A673 (cell line): Measurements from ENCODE around the gene FKBP8. TPM values are rescaled to one million over a fixed set of nuclear protein-coding genes. Genes with fewer than 3 reads are reported as not detected.

Experiments used
- BruUV-seq: library from RNA; stranded (reverse); fragments of 400-500 nt; replicated peaks from 2 replicates; lab custom pipeline; 2021; lab: Mats Ljungman, UMichigan
- CTCF ChIA-PET: fragments of 300-600 bp; sonication (Branson Sonifier 250); formaldehyde crosslinking; loops from one replicate; lab custom pipeline; 2022; ENCODE audit warnings: antibody characterized with exemption; lab: Charles Lee
- POLR2A ChIA-PET: fragments of 300-600 bp; sonication (Branson Sonifier 250); formaldehyde crosslinking; loops from one replicate; lab custom pipeline; 2022; ENCODE audit warnings: antibody characterized with exemption; ENCODE audit not compliant: low non-redundant PET; lab: Charles Lee
- DNase-seq: peaks from one replicate; pipeline ENCODE4 v3.0.0-alpha.2; 2015; ENCODE audit warnings: low spot score
- H3K27ac ChIP-seq: fragments of 200-600 bp; sonication (generic); 2 replicates; pipeline ENCODE4 v1.5.1; 2016; ENCODE audit warnings: mixed run types, low read depth, mild to moderate bottlenecking, mixed read lengths, antibody characterized with exemption, low read length; ENCODE audit not compliant: poor library complexity, severe bottlenecking
- H3K27me3 ChIP-seq: fragments of 200-600 bp; sonication (generic); replicated peaks from 2 replicates; pipeline ENCODE4 v1.6.1; 2017; ENCODE audit warnings: mixed run types, low read depth, mild to moderate bottlenecking, mixed read lengths, antibody characterized with exemption, low read length; ENCODE audit not compliant: insufficient read depth, poor library complexity
- H3K36me3 ChIP-seq: fragments of 200-600 bp; sonication (generic); 2 replicates; pipeline ENCODE4 v1.6.1; 2016; ENCODE audit warnings: mixed run types, mild to moderate bottlenecking, mixed read lengths, antibody characterized with exemption, low read length; ENCODE audit not compliant: insufficient read depth, poor library complexity, severe bottlenecking
- H3K4me1 ChIP-seq: fragments of 200-600 bp; sonication (generic); 2 replicates; pipeline ENCODE4 v1.6.1; 2017; ENCODE audit warnings: mixed run types, mild to moderate bottlenecking, mixed read lengths, antibody characterized with exemption, low read length; ENCODE audit not compliant: insufficient read depth, poor library complexity, severe bottlenecking
- H3K4me3 ChIP-seq: fragments of 200-600 bp; sonication (generic); 2 replicates; pipeline ENCODE4 v1.5.1; 2016; ENCODE audit warnings: low read depth, mixed run types, mild to moderate bottlenecking, mixed read lengths, low read length; ENCODE audit not compliant: poor library complexity, severe bottlenecking
- H3K9me3 ChIP-seq: fragments of 200-600 bp; sonication (generic); 2 replicates; pipeline ENCODE4 v1.6.1; 2016; ENCODE audit warnings: mixed run types, low read depth, mild to moderate bottlenecking, mixed read lengths, antibody characterized with exemption, low read length; ENCODE audit not compliant: poor library complexity, severe bottlenecking
- CTCF ChIP-seq: fragments of 300-800, 200-600 bp; sonication (generic); conservative IDR thresholded peaks from 2 replicates; pipeline ENCODE4 v1.5.1; 2017; ENCODE audit warnings: low read depth, mild to moderate bottlenecking, antibody characterized with exemption, low read length, moderate library complexity, mixed read lengths
- EZH2 ChIP-seq: fragments of 200-600 bp; sonication (generic); IDR thresholded peaks from 2 replicates; pipeline ENCODE4 v1.6.1; 2017; ENCODE audit warnings: borderline replicate concordance, low read depth, mild to moderate bottlenecking, mixed read lengths, antibody characterized with exemption, low read length; ENCODE audit not compliant: poor library complexity, severe bottlenecking
- intact Hi-C: fragments of 100-400 bp; cut with micrococcal nuclease; formaldehyde crosslinking; loops from one replicate; pipeline ENCODE4 v1.10.0; 2022; ENCODE audit not compliant: unreplicated experiment
- total RNA-seq: library from RNA; stranded (reverse); gene quantifications from 2 replicates; pipeline ENCODE4 v1.2.3, GENCODE V29; 2021

FKBP8 gene
- total RNA-seq, 1 experiment from 2014 or later: 210 TPM

GRCh38 chr19:18502246-18502637, 41.1 kb downstream of the FKBP8 start:
- Histone ChIP-seq H3K27me3 (no peaks in the 10 kb centered on the region), H3K27ac (no peak overlapping the region), H3K4me3 (no peak overlapping the region), H3K36me3 (no peaks in the 10 kb centered on the region), H3K9me3 (no peaks in the 10 kb centered on the region), H3K4me1 (no peaks in the 10 kb centered on the region)
- POLR2A ChIA-PET: no interaction called here
- CTCF ChIA-PET: no interaction called here
- intact Hi-C loops: no loop called here
- DNase-seq: no peak
- TF ChIP-seq CTCF: no peak
- TF ChIP-seq EZH2: no peak
- BruUV-seq: no TSS peak

GRCh38 chr19:18501832-18502231, 41.5 kb downstream of the FKBP8 start:
- Histone ChIP-seq H3K27ac (no peak overlapping the region), H3K4me3 (no peak overlapping the region), H3K4me1 (no peaks in the 10 kb centered on the region), H3K36me3 (no peaks in the 10 kb centered on the region), H3K27me3 (no peaks in the 10 kb centered on the region), H3K9me3 (no peaks in the 10 kb centered on the region)
- BruUV-seq: no TSS peak
- intact Hi-C loops: no loop called here
- no peak for TF ChIP-seq EZH2
- no peak for TF ChIP-seq CTCF
- ChIA-PET CTCF (no interaction called here), POLR2A (no interaction called here)
- DNase-seq: no peak

- no peak for DNase-seq
- BruUV-seq: no TSS peak
- POLR2A ChIA-PET: no interaction called here
- CTCF ChIA-PET: no interaction called here
- TF ChIP-seq EZH2: no peak
- TF ChIP-seq CTCF: no peak
- Histone ChIP-seq H3K27me3 (no peaks in the 10 kb centered on the region), H3K9me3 (no peaks in the 10 kb centered on the region), H3K36me3 (no peaks in the 10 kb centered on the region), H3K4me1 (peaks cover 3% of the 10 kb centered on the region), H3K4me3 (no peak overlapping the region), H3K27ac (no peak overlapping the region)
- intact Hi-C loops: no loop called here
Measured at GRCh38 chr19:18501351-18501750, 42.0 kb downstream of the FKBP8 start.
